Measurements from ENCODE around the gene HOMEZ.
A peak's percentile ranks its signal among the peaks of the same experiment; 100 is the strongest.

HOMEZ gene

GRCh38 chr14:23302290-23303225 is 16.6 kb upstream of the HOMEZ start, which contains the start of gene PPP1R3E:
Gene PPP1R3E (minus strand): TSS chr14:23302859. CDS start chr14:23302576, 283 bp downstream.
- TF ChIP-seq FOXM1 (IDR thresholded peaks at IDR 0.05; ENCODE audit: borderline replicate concordance, low read depth), result no peak
- no peak for TF ChIP-seq RAD21 (IDR thresholded peaks at IDR 0.05; ENCODE audit: low read depth)
- TF ChIP-seq TAF1 (IDR thresholded peaks at IDR 0.05; ENCODE audit: low read depth), result 0 out of 2 replicates have a peak, but pooled peaks have one; percentile 2
- 0 out of 2 replicates have a peak, but pooled peaks have one; percentile 14 for TF ChIP-seq TCF12 (IDR thresholded peaks at IDR 0.05; ENCODE audit: low read depth)
- TF ChIP-seq MAX (IDR thresholded peaks at IDR 0.05), result 0 out of 2 replicates have a peak, but pooled peaks have one; percentile 30

- TF ChIP-seq CREB1 (IDR thresholded peaks at IDR 0.05; ENCODE audit: low read depth) (no peak), REST (IDR thresholded peaks at IDR 0.05; ENCODE audit: low read depth) (no peak), TEAD4 (IDR thresholded peaks at IDR 0.05) (no peak), FOXM1 (IDR thresholded peaks at IDR 0.05; ENCODE audit: borderline replicate concordance, low read depth) (no peak), TCF12 (IDR thresholded peaks at IDR 0.05; ENCODE audit: low read depth) (no peak; the same call in 1 of the 2 replicates), EGR1 (IDR thresholded peaks at IDR 0.05) (no peak), NFIC (IDR thresholded peaks at IDR 0.05) (no peak), MAX (IDR thresholded peaks at IDR 0.05) (peak; percentile 96), TAF1 (IDR thresholded peaks at IDR 0.05; ENCODE audit: low read depth) (peak; percentile 49), ZBTB7A (IDR thresholded peaks at IDR 0.05; ENCODE audit: low read depth) (no peak), USF1 (IDR thresholded peaks at IDR 0.05) (no peak), CEBPB (IDR thresholded peaks at IDR 0.05) (no peak), RAD21 (IDR thresholded peaks at IDR 0.05; ENCODE audit: low read depth) (no peak), EP300 (IDR thresholded peaks at IDR 0.05; ENCODE audit: borderline replicate concordance) (no peak), YY1 (IDR thresholded peaks at IDR 0.05; ENCODE audit: low read depth) (0 out of 2 replicates have a peak, but pooled peaks have one; percentile 22)
These were observed 16.0 kb upstream of the HOMEZ start for GRCh38 chr14:23301969-23302289.

GRCh38 chr14:23301288-23301968 is 15.5 kb upstream of the HOMEZ start:
- TF ChIP-seq REST (IDR thresholded peaks at IDR 0.05; ENCODE audit: low read depth) (no peak), YY1 (IDR thresholded peaks at IDR 0.05; ENCODE audit: low read depth) (no peak), NFIC (IDR thresholded peaks at IDR 0.05) (no peak), RAD21 (IDR thresholded peaks at IDR 0.05; ENCODE audit: low read depth) (no peak), TAF1 (IDR thresholded peaks at IDR 0.05; ENCODE audit: low read depth) (no peak; the same call in 1 of the 2 replicates), ZBTB7A (IDR thresholded peaks at IDR 0.05; ENCODE audit: low read depth) (no peak), FOXM1 (IDR thresholded peaks at IDR 0.05; ENCODE audit: borderline replicate concordance, low read depth) (no peak), EGR1 (IDR thresholded peaks at IDR 0.05) (peak; percentile 79), TEAD4 (IDR thresholded peaks at IDR 0.05) (no peak), EP300 (IDR thresholded peaks at IDR 0.05; ENCODE audit: borderline replicate concordance) (no peak), MAX (IDR thresholded peaks at IDR 0.05) (peak; percentile 75), CREB1 (IDR thresholded peaks at IDR 0.05; ENCODE audit: low read depth) (0 out of 2 replicates have a peak, but pooled peaks have one; percentile 17), TCF12 (IDR thresholded peaks at IDR 0.05; ENCODE audit: low read depth) (0 out of 2 replicates have a peak, but pooled peaks have one; percentile 13), CEBPB (IDR thresholded peaks at IDR 0.05) (no peak), USF1 (IDR thresholded peaks at IDR 0.05) (peak; percentile 85)

- TF ChIP-seq TAF1 (IDR thresholded peaks at IDR 0.05; ENCODE audit: low read depth), result no peak
- TF ChIP-seq MAX (IDR thresholded peaks at IDR 0.05), result no peak
- TF ChIP-seq TCF12 (IDR thresholded peaks at IDR 0.05; ENCODE audit: low read depth), result no peak
- no peak for TF ChIP-seq USF1 (IDR thresholded peaks at IDR 0.05)
- no peak for TF ChIP-seq EGR1 (IDR thresholded peaks at IDR 0.05)
- no peak for TF ChIP-seq RAD21 (IDR thresholded peaks at IDR 0.05; ENCODE audit: low read depth)
- TF ChIP-seq NFIC (IDR thresholded peaks at IDR 0.05), result no peak
- TF ChIP-seq CEBPB (IDR thresholded peaks at IDR 0.05), result no peak
- TF ChIP-seq TEAD4 (IDR thresholded peaks at IDR 0.05), result no peak
- TF ChIP-seq FOXM1 (IDR thresholded peaks at IDR 0.05; ENCODE audit: borderline replicate concordance, low read depth), result no peak
- TF ChIP-seq EP300 (IDR thresholded peaks at IDR 0.05; ENCODE audit: borderline replicate concordance), result no peak
- no peak for TF ChIP-seq YY1 (IDR thresholded peaks at IDR 0.05; ENCODE audit: low read depth)
- no peak for TF ChIP-seq REST (IDR thresholded peaks at IDR 0.05; ENCODE audit: low read depth)
- no peak for TF ChIP-seq CREB1 (IDR thresholded peaks at IDR 0.05; ENCODE audit: low read depth)
- TF ChIP-seq ZBTB7A (IDR thresholded peaks at IDR 0.05; ENCODE audit: low read depth), result no peak
These were observed 14.8 kb upstream of the HOMEZ start for GRCh38 chr14:23300687-23301223.
